ENCODE data around the gene SORCS2.

DNA sequence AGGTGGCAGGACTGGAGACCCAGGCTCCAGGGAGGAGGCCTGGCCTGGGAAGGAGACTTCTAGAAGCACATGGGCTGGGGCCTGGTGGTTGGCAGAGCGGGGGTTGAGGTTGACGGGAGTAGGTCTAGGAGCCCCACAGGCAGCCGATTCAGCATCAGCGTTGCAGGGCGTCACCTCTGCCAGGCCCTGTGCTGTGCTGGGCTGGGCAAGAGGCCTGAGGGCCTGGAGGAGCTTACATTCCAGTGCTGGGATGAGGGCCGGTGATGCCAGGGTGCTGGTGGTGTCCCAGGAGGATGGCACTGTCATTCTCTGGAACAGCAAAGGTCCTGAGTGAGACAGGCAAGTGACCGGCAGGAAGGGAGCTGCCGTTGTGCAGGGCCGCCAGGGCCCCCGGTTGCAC lies 76.6 kb downstream of the SORCS2 start:
- TF ChIP-seq, protein P1, sequence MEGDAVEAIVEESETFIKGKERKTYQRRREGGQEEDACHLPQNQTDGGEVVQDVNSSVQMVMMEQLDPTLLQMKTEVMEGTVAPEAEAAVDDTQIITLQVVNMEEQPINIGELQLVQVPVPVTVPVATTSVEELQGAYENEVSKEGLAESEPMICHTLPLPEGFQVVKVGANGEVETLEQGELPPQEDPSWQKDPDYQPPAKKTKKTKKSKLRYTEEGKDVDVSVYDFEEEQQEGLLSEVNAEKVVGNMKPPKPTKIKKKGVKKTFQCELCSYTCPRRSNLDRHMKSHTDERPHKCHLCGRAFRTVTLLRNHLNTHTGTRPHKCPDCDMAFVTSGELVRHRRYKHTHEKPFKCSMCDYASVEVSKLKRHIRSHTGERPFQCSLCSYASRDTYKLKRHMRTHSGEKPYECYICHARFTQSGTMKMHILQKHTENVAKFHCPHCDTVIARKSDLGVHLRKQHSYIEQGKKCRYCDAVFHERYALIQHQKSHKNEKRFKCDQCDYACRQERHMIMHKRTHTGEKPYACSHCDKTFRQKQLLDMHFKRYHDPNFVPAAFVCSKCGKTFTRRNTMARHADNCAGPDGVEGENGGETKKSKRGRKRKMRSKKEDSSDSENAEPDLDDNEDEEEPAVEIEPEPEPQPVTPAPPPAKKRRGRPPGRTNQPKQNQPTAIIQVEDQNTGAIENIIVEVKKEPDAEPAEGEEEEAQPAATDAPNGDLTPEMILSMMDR (conservative IDR thresholded peaks at IDR 0.05; ENCODE audit: low read depth, low read length) = no peak
- no peak for TF ChIP-seq EZH2 (IDR thresholded peaks at IDR 0.05; ENCODE audit: borderline replicate concordance, low read depth, low read length, poor library complexity, severe bottlenecking)

All from A673 (cell line).